Measurements from ENCODE around the gene ILK.

The ILK gene

GRCh38 chr11:6607190-6607795 is 3.7 kb downstream of the ILK start:
- DNase-seq: no peak

GRCh38 chr11:6608011-6608410 is 4.4 kb downstream of the ILK start:
- DNase-seq: no peak

GRCh38 chr11:6608726-6609501 is 5.3 kb downstream of the ILK start:
- DNase-seq: no peak

GRCh38 chr11:6609502-6610015 is 6.0 kb downstream of the ILK start:
- no peak for DNase-seq

GRCh38 chr11:6610591-6610990 is 7.0 kb downstream of the ILK start:
- DNase-seq: no peak

- DNase-seq: no peak
These were observed 7.8 kb downstream of the ILK start for GRCh38 chr11:6611092-6611962.

GRCh38 chr11:6611963-6612212 is 8.3 kb downstream of the ILK start:
- no peak for DNase-seq

GRCh38 chr11:6612213-6613041 is 8.9 kb downstream of the ILK start, which contains the start of gene TAF10:
Gene TAF10 (minus strand): TSS chr11:6612216. CDS start chr11:6612189, 27 bp downstream.
- peak; percentile 59 to 82 for DNase-seq

- no peak for DNase-seq
These were observed 9.9 kb downstream of the ILK start for GRCh38 chr11:6613496-6613895.

- no peak for DNase-seq
These were observed 10.9 kb downstream of the ILK start for GRCh38 chr11:6614446-6614845.

GRCh38 chr11:6615046-6615445 is 11.5 kb downstream of the ILK start:
- no peak for DNase-seq

GRCh38 chr11:6615882-6616585 is 12.5 kb downstream of the ILK start:
- DNase-seq: no peak

- no peak for DNase-seq
These were observed 13.1 kb downstream of the ILK start for GRCh38 chr11:6616596-6617250.

GRCh38 chr11:6617315-6617781 is 13.8 kb downstream of the ILK start:
- DNase-seq: no peak

GRCh38 chr11:6618117-6619003 is 14.8 kb downstream of the ILK start:
- DNase-seq: no peak

GRCh38 chr11:6619004-6619745 is 15.6 kb downstream of the ILK start, which contains the start of gene TPP1:
Gene TPP1 (minus strand): TSS chr11:6619422. CDS start chr11:6619400, 22 bp downstream.
- DNase-seq: peak; percentile 69 to 73

- DNase-seq: no peak
These were observed 17.1 kb downstream of the ILK start for GRCh38 chr11:6620636-6621035.

GRCh38 chr11:6621711-6622211 is 18.2 kb downstream of the ILK start:
- no peak for DNase-seq

All from SHP77 (cell line).